Measurements from ENCODE around the gene RNF151.
A peak's percentile ranks its signal among the peaks of the same experiment; 100 is the strongest.
"Not testable (repeated sequence)": the region's sequence is repeated elsewhere in the genome, so short reads cannot be mapped to it uniquely, and the experiment has no call there.

Gene RNF151

GRCh38 chr16:1938910-1939309 lies 27.7 kb upstream of the RNF151 start:
- no peak for DNase-seq (ENCODE audit: low read depth, low spot score)

GRCh38 chr16:1939833-1940232 lies 26.8 kb upstream of the RNF151 start:
- not testable (repeated sequence) for DNase-seq (ENCODE audit: low read depth, low spot score)

- DNase-seq (ENCODE audit: low read depth, low spot score), result no peak
Observed at GRCh38 chr16:1940273-1941161, 26.1 kb upstream of the RNF151 start.

- peak; percentile 87 for DNase-seq (ENCODE audit: low read depth, low spot score)
Observed at GRCh38 chr16:1941162-1942046, 25.3 kb upstream of the RNF151 start.

- peak; percentile 38 for DNase-seq (ENCODE audit: low read depth, low spot score)
Observed at GRCh38 chr16:1942047-1942809, 24.4 kb upstream of the RNF151 start.

DNA sequence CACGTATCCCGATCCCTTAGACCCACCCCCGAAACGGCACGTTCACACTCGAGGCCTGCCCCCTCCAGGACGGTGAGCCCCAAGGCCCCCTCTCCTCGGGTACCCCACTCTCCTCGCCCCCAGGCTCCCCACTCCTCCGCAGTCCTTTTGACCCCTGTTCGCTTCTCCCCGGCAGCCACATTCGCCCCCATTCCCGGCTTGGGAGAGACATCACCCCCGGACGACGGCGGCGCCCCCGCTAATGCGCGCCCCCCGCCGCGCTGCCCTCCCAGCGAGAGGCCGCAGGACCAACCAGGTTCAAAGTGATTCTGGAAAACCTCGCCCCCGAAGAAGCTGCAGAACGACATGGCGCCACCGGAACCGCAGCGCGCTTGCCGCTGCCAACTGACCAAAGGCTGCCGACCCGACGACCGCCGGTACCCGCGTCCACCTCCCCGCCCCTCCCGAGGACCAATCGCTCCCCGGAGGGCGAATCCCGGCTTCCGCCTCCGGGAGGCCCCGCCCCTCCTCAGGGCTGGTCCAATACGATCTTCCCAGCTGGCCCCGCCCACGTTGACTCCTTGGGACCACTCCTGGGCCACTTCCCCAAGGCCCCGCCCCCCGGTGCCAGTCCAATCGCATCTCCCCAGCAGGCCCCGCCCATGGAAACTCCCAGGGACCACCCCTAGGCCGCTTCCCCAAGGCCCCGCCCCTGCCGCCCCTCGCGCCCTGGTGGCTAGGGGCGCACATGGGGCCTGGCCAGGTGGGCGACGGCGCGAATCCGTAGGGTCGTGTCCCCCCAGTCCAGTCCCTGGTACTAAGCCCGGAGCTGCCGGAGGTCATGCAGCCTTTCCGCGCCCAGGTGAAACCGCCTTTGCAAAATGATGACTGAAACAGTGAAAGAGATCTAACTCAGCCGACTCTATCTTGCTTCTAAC lies 23.6 kb upstream of the RNF151 start, which contains the start of gene MSRB1:
TSS of gene MSRB1 (minus strand) at position 390 of the 917 bp plus-strand sequence. CDS start at position 347, 43 bp downstream.
- peak; percentile 100 for DNase-seq (ENCODE audit: low read depth, low spot score)

GRCh38 chr16:1944612-1945199 lies 21.9 kb upstream of the RNF151 start:
- DNase-seq (ENCODE audit: low read depth, low spot score), result no peak

GRCh38 chr16:1945559-1946391 lies 20.9 kb upstream of the RNF151 start:
- no peak for DNase-seq (ENCODE audit: low read depth, low spot score)

- no peak for DNase-seq (ENCODE audit: low read depth, low spot score)
Observed at GRCh38 chr16:1946495-1947368, 19.9 kb upstream of the RNF151 start.

- no peak for DNase-seq (ENCODE audit: low read depth, low spot score)
Observed at GRCh38 chr16:1947369-1947670, 19.3 kb upstream of the RNF151 start.

- DNase-seq (ENCODE audit: low read depth, low spot score), result no peak
Observed at GRCh38 chr16:1949507-1949906, 17.1 kb upstream of the RNF151 start.

- no peak for DNase-seq (ENCODE audit: low read depth, low spot score)
Observed at GRCh38 chr16:1950047-1950446, 16.6 kb upstream of the RNF151 start.

GRCh38 chr16:1950559-1950958 lies 16.1 kb upstream of the RNF151 start:
- DNase-seq (ENCODE audit: low read depth, low spot score), result no peak

DNA sequence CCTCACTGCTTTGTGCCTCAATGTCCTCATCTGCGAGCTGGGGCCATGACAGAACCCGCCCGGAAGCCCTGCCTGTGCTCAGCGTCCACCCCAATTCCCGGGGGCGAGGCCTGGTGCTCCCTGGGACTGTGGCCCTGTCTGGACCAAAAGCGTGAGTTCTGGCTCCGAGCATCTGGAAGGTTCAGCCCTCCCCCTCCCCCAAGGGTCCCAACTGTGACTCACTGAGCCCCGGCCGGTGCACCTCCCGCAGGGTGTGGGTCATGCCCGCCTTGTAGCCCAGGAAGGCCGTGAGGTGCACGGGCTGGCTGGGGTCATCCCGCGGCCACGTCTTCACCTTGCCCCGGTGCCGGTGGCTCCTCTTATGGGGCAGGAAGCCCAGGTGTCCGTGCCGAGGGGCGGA lies 12.9 kb upstream of the RNF151 start:
- DNase-seq (ENCODE audit: low read depth, low spot score), result no peak

DNA sequence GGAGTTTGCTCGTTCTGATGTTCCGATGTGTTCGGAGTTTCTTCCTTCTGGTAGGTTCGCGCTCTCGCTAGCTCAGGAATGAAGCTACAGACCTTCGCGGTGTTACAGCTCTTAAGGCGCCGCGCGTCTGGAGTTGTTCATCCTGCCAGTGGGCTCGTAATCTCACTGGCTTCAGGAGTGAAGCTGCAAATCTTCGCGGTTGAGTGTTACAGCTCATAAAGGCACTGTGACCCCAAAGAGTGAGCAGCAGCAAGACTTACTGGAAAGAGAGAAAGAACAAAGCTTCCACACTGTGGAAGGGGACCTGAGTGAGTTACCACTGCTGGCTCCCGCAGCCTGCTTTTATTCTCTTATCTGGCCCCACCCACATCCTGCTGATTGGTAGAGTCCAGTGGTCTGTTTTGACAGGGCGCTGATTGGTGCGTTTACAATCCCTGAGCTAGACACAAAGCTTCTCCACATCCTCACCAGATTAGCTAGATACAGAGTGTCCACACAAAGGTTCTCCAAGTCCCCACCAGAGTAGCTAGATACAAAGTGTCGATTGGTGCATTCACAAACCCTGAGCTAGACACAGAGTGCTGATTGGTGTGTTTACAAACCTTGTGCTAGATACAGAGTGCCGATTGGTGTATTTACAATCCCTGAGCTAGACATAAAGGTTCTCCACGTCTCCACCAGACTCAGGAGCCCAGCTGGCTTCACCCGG lies 9.1 kb upstream of the RNF151 start:
- DNase-seq (ENCODE audit: low read depth, low spot score), result not testable (repeated sequence)

DNA sequence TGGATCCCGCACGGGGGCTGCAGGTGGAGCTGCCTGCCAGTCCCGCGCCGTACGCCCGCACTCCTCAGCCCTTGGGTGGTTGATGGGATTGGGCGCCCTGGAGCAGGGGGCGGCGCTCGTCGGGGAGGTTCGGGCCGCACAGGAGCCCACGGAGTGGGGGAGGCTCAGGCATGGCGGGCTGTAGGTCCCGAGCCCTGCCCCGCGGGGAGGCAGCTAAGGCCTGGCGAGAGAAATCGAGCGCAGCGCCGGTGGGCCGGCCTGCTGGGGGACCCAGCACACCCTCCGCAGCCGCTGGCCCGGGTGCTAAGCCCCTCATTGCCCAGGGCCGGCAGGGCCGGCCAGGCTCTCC lies 8.5 kb upstream of the RNF151 start:
- not testable (repeated sequence) for DNase-seq (ENCODE audit: low read depth, low spot score)

DNA sequence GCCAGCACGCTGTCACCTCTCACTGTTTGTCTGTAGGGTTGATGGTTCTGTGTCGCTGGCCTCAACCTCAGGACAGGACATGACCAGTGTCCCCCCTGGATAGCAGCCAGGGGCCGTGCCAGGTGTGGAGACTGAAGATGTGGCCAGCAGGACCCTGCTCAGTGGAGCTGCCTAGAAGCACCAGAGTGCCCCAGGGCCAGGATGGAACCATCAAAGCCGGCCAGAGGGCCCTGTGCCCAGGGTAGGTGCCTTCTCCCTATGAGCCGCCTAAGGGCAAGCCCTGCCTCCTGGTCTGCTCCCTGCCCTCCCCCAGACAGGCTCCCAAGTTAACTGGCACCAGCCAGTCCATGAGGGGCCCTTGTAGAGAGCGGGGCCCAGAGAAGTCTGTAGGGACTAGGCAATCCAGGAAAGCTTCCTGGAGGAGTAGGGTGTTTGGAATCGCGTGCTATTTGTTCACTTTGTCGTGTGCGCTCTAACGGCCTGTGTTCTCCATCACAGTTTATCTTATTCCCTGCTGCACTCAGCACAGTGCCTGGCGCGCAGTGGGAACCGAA lies 7.9 kb upstream of the RNF151 start:
- DNase-seq (ENCODE audit: low read depth, low spot score), result no peak
